HG03066 (cell line): ENCODE measurements around the gene ZNF638.
"Not testable (repeated sequence)": the region's sequence is repeated elsewhere in the genome, so short reads cannot be mapped to it uniquely, and the experiment has no call there.

Source experiments
- ATAC-seq: cut with Tn5 transposase; IDR thresholded peaks from one replicate; pipeline ENCODE4 v1.9.1; 2021; ENCODE audit warnings: low read depth; ENCODE audit not compliant: unreplicated experiment

Gene ZNF638

DNA sequence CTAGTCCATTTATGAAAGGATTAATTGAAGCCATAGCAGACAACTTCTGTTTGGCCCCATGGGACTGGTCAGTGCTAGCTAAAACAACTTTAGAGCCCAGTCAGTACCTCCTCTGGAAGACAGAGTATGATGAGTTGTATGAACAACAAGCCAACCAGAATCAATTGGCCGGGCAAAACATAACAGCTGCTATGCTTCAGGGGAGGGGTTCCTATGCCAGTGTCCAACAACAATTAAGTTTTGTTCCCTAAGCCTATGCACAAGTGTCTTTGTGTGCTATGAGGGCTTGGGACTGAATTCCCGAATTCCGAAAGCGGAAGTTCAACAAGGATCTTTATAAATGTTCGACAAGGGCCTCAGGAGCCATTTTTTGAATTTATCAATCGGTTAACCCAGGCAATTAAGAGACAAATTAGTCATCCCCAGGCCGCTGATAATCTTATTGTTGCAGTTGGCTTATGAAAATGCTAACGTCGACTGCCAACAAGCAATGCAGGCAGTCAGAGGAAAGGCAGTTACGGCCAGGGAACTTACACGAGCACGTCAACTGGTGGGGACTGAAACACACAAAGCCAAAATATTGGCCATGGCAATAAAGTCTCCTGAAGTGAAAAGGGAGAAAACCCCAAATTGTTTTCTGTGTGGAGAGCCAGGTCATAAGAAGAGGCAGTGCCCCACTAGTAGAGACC is 57.9 kb downstream of the ZNF638 start:
- no peak for ATAC-seq

GRCh38 chr2:71393216-71393615 is 61.6 kb downstream of the ZNF638 start:
- ATAC-seq = no peak

GRCh38 chr2:71395471-71395870 is 63.9 kb downstream of the ZNF638 start:
- no peak for ATAC-seq

GRCh38 chr2:71402427-71402826 is 70.8 kb downstream of the ZNF638 start:
- no peak for ATAC-seq

- ATAC-seq = no peak
These were observed 78.0 kb downstream of the ZNF638 start for GRCh38 chr2:71409611-71410010.

DNA sequence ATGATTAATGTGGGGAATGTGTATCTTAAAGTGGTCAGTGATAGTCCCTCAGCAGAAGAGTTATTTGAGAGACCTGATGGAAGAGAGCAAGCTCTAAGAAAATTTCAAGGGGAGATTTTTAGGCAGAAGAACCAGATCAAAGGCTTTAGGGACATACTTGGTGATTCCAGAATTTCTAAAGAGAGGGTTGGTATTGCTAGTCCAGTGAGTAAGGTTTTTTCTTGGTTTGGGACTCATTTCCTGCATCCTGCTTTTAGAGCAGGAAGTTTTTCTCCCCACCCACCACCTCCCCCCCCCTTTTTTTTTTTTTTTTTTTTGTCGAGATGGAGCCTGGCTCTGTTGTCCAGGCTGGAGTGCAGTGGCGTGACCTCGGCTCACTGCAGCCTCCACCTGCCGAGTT is 79.1 kb downstream of the ZNF638 start:
- ATAC-seq = no peak

DNA sequence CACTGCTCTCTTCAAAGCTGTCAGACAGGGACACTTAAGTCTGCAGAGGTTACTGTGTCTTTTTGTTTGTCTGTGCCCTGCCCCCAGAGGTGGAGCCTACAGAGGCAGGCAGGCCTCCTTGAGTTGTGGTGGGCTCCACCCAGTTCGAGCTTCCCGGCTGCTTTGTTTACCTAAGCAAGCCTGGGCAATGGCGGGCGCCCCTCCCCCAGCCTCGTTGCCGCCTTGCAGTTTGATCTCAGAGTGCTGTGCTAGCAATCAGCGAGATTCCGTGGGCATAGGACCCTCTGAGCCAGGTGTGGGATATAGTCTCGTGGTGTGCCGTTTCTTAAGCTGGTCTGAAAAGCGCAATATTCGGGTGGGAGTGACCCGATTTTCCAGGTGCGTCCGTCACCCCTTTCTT is 85.3 kb downstream of the ZNF638 start:
- not testable (repeated sequence) for ATAC-seq

DNA sequence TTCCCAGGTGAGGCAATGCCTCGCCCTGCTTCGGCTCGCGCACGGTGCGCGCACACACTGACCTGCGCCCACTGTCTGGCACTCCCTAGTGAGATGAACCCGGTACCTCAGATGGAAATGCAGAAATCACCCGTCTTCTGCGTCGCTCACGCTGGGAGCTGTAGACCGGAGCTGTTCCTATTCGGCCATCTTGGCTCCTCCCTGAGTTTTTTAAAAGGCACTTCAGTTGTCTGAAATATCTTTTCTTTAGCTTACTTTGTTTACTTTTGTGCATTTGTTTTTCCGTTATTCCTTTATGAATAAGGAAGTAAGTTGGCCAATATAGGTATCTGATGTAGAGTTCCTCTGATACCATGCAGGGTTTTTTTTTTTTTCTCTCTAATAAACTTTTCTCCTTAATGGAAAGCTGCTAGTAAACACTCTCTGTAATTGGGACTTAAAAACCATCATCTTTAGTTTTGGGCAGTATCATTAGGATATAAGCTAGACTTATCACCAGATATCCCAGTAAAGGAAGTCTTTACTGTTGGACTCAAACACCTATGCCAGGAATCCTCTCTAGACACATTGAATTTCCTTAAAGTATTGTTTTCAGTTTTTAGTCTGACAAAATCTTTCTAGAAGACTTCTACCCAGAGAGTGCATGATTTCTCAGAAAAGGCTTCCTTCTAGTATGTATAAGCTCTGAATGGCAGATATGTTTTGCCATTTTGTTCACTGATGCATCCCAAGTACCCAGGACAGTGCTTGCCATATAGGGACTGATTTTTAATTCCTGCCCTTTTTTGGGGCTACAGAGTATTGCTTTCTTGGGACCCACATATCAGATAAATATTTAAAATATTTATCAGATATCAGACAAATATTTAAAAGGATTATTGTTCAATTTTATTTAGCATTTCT is 86.0 kb downstream of the ZNF638 start:
- no peak for ATAC-seq

DNA sequence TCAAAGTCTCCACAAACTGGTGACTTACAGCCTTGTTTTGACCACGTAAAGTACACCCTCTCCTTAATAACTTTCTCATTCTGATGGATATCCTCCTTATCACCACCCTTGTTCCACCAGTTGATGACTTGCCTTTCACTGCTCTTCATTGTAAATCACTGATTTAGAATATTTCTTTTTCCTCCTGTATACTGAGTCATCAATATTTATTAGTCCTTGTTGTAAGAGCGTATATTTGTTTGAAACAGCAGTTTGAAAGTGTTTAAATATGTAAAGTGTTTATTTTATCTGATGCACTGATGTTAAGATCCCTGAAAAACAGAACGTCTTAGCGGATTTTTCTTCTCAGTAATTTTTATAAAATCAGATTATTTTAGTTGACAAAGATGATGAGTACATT is 87.6 kb downstream of the ZNF638 start:
- ATAC-seq = no peak

DNA sequence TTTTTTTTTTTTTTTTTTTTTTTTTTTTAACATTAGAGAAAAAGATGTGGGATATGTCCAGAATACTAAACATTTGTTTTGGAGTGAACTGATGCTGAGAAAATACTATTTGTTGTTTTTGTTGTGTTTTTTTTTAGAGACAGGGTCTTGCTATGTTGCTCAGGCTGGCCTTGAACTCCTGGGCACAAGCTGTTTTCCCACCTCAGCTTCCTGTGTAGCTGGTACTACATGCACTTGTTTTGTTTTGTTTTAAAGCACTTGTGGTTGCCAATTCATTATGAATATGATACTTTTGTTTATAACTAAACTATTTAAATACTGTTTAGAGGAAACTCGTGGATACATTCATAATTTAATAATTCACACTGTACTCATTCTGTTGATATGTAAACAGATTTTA is 88.4 kb downstream of the ZNF638 start:
- no peak for ATAC-seq

GRCh38 chr2:71422786-71423185 is 91.2 kb downstream of the ZNF638 start:
- ATAC-seq = no peak

GRCh38 chr2:71423817-71424420 is 92.3 kb downstream of the ZNF638 start:
- no peak for ATAC-seq

GRCh38 chr2:71426721-71427120 is 95.1 kb downstream of the ZNF638 start:
- ATAC-seq = no peak

DNA sequence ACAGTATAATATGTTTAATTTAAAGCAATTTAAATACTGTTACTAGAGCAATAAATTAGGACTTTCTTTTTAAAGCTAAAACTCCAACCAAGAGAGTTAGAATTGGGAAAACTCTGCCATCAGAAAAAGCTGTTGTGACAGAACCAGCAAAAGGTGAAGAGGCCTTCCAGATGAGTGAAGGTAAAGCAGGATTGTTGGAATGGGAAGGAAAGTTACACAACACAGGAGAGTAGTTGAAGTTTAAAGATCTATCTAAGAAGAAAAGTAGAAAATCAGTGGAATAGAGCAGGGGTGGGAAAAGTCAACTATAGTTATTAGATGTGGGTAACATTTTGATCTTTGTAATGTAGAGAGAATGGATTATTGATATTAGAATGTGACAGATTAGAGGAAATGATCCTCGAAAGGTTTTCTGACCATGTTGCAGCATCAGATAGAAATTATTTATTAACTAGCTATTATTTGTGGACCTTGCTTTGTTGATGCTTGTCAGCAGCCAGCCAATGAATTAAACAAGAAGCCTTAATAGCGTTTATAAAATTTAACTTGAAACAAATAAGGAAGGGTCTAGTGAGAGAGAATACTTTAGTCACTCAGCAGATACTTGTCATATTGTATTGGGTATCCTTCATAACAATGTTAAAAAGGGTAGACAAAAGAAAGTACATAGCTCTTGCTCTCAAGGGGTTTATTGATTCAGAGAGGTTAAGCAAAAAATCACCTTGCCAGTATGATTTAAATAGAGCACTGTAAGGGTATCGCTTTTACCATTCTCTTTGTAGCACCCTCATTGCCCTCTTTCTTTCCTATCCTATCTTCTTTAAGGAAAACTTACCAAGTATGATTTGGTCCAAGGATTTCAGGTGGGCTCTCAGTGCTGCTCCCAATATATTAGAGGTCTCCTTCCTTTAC is 97.1 kb downstream of the ZNF638 start:
- ATAC-seq = no peak

DNA sequence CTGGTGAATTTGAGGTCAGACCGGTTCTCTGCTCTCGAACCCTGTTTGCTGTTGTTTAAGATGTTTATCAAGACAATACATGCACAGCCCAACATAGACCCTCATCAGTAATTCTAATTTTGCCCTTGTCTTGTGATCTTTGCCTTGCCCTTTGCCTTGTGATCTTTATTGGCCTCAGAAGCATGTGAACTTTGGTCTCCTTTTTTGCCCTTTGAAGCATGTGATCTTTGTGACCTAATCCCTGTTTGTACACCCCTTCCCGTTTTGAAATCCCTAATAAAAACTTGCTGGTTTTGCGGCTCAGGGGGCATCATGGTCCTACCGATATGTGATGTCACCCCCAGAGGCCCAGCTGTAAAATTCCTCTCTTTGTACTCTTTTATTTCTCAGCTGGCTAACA is 113.6 kb downstream of the ZNF638 start:
- ATAC-seq = not testable (repeated sequence)

DNA sequence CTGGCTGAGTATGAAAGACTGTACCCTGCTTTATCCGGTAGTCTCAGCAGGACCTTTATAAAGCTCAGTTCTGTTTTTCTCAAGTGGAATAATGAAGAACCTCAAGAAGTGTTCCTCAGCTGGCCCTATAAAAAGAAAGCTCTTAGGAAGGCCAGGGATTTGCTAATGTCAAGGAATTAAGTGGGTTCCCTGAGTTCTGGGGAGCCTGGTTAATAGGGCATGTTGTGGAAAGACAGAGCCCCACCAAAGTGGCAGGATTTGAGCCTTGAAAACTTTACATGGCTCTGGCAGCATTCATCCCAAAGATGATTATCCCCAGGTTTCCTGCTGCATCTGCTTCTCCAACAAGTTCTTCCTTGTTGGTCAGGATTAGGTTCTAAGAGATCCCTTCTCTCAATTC is 114.9 kb downstream of the ZNF638 start:
- ATAC-seq = no peak

DNA sequence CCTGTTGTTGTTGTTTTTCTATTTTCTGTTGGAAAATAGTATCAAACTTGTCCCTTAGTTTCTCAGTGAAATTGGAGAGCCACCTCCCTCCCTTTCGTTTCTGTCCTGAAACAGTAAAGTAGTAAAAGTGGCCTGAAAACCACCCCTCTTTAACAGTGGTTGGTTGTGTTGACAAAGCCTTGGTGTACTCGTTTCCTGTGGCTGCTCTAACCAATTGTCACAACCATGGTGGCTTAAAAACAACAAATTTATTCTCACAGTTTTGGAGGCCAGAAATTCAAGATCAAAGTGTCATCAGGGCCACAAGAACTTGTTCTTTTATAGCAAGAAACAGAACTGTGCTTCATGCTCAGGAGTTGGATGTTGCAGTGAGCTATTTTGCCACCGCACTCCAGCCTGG is 117.8 kb downstream of the ZNF638 start:
- ATAC-seq = no peak

- ATAC-seq = no peak
These were observed 120.1 kb downstream of the ZNF638 start for GRCh38 chr2:71451705-71452104.

GRCh38 chr2:71452565-71452964 is 121.0 kb downstream of the ZNF638 start:
- no peak for ATAC-seq

DNA sequence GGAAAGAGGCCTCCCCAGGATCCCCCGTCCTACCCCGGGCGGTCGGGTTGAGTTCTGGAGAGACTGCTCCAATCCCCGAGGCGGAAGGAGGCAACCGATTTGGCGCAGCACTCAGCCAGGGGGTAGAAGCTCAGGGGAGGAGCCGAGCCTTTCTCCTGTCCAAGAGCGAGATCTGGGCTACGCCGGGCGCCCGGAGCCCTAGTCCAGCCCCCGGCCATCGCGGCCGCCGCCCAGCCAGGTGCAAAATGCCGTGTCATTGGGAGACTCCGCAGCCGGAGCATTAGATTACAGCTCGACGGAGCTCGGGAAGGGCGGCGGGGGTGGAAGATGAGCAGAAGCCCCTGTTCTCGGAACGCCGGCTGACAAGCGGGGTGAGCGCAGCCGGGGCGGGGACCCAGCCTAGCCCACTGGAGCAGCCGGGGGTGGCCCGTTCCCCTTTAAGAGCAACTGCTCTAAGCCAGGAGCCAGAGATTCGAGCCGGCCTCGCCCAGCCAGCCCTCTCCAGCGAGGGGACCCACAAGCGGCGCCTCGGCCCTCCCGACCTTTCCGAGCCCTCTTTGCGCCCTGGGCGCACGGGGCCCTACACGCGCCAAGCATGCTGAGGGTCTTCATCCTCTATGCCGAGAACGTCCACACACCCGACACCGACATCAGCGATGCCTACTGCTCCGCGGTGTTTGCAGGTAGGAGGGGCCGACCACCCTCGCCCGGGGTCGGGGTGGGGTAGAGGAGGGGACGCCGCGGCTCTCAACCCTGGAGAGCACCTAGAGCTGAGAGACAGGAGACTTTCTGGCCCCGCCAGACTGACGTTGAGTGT is 122.0 kb downstream of the ZNF638 start, which contains the start of gene DYSF:
Gene DYSF (plus strand): TSS at position 158 of the 817 bp plus-strand sequence.
- no peak for ATAC-seq
